IPS-18a (cell line): ENCODE measurements around the gene CNN2.

Experiments
- H3K27ac ChIP-seq: one replicate; pipeline ENCODE4 v1.5.1; 2013; ENCODE audit warnings: low read length
- H3K27me3 ChIP-seq: one replicate; pipeline ENCODE4 v1.6.1; 2013; ENCODE audit warnings: mild to moderate bottlenecking, low read length; ENCODE audit not compliant: control insufficient read depth, insufficient read depth
- H3K36me3 ChIP-seq: one replicate; pipeline ENCODE4 v1.6.1; 2013; ENCODE audit warnings: low read depth, low read length; ENCODE audit not compliant: control insufficient read depth
- H3K4me1 ChIP-seq: one replicate; pipeline ENCODE4 v1.6.1; 2013; ENCODE audit warnings: low read depth, low read length; ENCODE audit not compliant: control insufficient read depth
- H3K4me3 ChIP-seq: one replicate; pipeline ENCODE4 v1.5.1; 2013; ENCODE audit warnings: low read length
- H3K9ac ChIP-seq: one replicate; pipeline ENCODE4 v1.6.1; 2013; ENCODE audit warnings: mild to moderate bottlenecking, low read length, moderate library complexity
- H3K9me3 ChIP-seq: one replicate; pipeline ENCODE4 v1.6.1; 2013; ENCODE audit warnings: low read depth, low read length; ENCODE audit not compliant: control insufficient read depth

The CNN2 gene

GRCh38 chr19:1050989-1051788, 24.8 kb downstream of the CNN2 start:
- Histone ChIP-seq H3K36me3 (no peaks in the 10 kb centered on the region), H3K4me1 (no peaks in the 10 kb centered on the region), H3K27ac (no peak overlapping the region), H3K27me3 (no peaks in the 10 kb centered on the region), H3K9me3 (no peaks in the 10 kb centered on the region), H3K9ac (no peak overlapping the region), H3K4me3 (no peak overlapping the region)

- Histone ChIP-seq H3K4me3 (no peak overlapping the region), H3K9ac (no peak overlapping the region), H3K4me1 (no peaks in the 10 kb centered on the region), H3K36me3 (no peaks in the 10 kb centered on the region), H3K9me3 (no peaks in the 10 kb centered on the region), H3K27ac (no peak overlapping the region), H3K27me3 (no peaks in the 10 kb centered on the region)
Observed at GRCh38 chr19:1051791-1052190, 25.4 kb downstream of the CNN2 start.

- no peak overlapping the region for H3K4me3 ChIP-seq
- peaks cover 5% of the 10 kb centered on the region for H3K9me3 ChIP-seq
- H3K27me3 ChIP-seq, result no peaks in the 10 kb centered on the region
- no peak overlapping the region for H3K9ac ChIP-seq
- H3K27ac ChIP-seq, result no peak overlapping the region
- H3K36me3 ChIP-seq, result no peaks in the 10 kb centered on the region
- H3K4me1 ChIP-seq, result no peaks in the 10 kb centered on the region
Observed at GRCh38 chr19:1052349-1052975, 26.1 kb downstream of the CNN2 start.

GRCh38 chr19:1053176-1054101, 27.0 kb downstream of the CNN2 start:
- Histone ChIP-seq H3K27ac (no peak overlapping the region), H3K4me3 (no peak overlapping the region), H3K4me1 (no peaks in the 10 kb centered on the region), H3K27me3 (no peaks in the 10 kb centered on the region), H3K36me3 (no peaks in the 10 kb centered on the region), H3K9ac (no peak overlapping the region), H3K9me3 (peaks cover 5% of the 10 kb centered on the region)

- Histone ChIP-seq H3K4me1 (no peaks in the 10 kb centered on the region), H3K36me3 (no peaks in the 10 kb centered on the region), H3K27ac (no peak overlapping the region), H3K9ac (no peak overlapping the region), H3K9me3 (peaks cover 5% of the 10 kb centered on the region), H3K4me3 (no peak overlapping the region), H3K27me3 (no peaks in the 10 kb centered on the region)
Observed at GRCh38 chr19:1054102-1055027, 28.0 kb downstream of the CNN2 start.

- Histone ChIP-seq H3K27ac (no peak overlapping the region), H3K4me1 (no peaks in the 10 kb centered on the region), H3K36me3 (no peaks in the 10 kb centered on the region), H3K9me3 (peaks cover 5% of the 10 kb centered on the region), H3K27me3 (no peaks in the 10 kb centered on the region), H3K9ac (no peak overlapping the region), H3K4me3 (no peak overlapping the region)
Observed at GRCh38 chr19:1055028-1055425, 28.6 kb downstream of the CNN2 start.

GRCh38 chr19:1055886-1056620, 29.6 kb downstream of the CNN2 start:
- Histone ChIP-seq H3K27ac (no peak overlapping the region), H3K9ac (no peak overlapping the region), H3K9me3 (peaks cover 5% of the 10 kb centered on the region), H3K4me1 (no peaks in the 10 kb centered on the region), H3K27me3 (no peaks in the 10 kb centered on the region), H3K4me3 (no peak overlapping the region), H3K36me3 (no peaks in the 10 kb centered on the region)

GRCh38 chr19:1057176-1057855, 30.9 kb downstream of the CNN2 start:
- Histone ChIP-seq H3K36me3 (no peaks in the 10 kb centered on the region), H3K27me3 (no peaks in the 10 kb centered on the region), H3K9me3 (peaks cover 5% of the 10 kb centered on the region), H3K4me3 (no peak overlapping the region), H3K27ac (no peak overlapping the region), H3K9ac (no peak overlapping the region), H3K4me1 (no peaks in the 10 kb centered on the region)

GRCh38 chr19:1058112-1058511, 31.7 kb downstream of the CNN2 start:
- no peaks in the 10 kb centered on the region for H3K27me3 ChIP-seq
- H3K9ac ChIP-seq, result no peak overlapping the region
- H3K4me3 ChIP-seq, result no peak overlapping the region
- H3K4me1 ChIP-seq, result no peaks in the 10 kb centered on the region
- H3K27ac ChIP-seq, result no peak overlapping the region
- no peaks in the 10 kb centered on the region for H3K36me3 ChIP-seq
- peaks cover 5% of the 10 kb centered on the region for H3K9me3 ChIP-seq

- Histone ChIP-seq H3K27me3 (peaks cover 11% of the 10 kb centered on the region), H3K4me3 (no peak overlapping the region), H3K36me3 (no peaks in the 10 kb centered on the region), H3K4me1 (peaks cover 5% of the 10 kb centered on the region), H3K27ac (no peak overlapping the region), H3K9me3 (peaks cover 5% of the 10 kb centered on the region), H3K9ac (no peak overlapping the region)
Observed at GRCh38 chr19:1060689-1061088, 34.3 kb downstream of the CNN2 start.
